ENCODE measurements around the gene IDH3B.

GRCh38 chr20:2680046-2680445 lies 16.0 kb upstream of the IDH3B start:
- TF ChIP-seq POLR2A (IDR thresholded peaks at IDR 0.05; ENCODE audit: low read depth): no peak
- no peak for TF ChIP-seq CTCF (IDR thresholded peaks at IDR 0.05)

Data from esophagus muscularis mucosa (tissue), 3 donors.